ENCODE data around the gene LRBA. TPM values are rescaled to one million over a fixed set of nuclear protein-coding genes. Genes with fewer than 3 reads are reported as not detected.

Gene LRBA
- polyA plus RNA-seq, 2 of the 4 experiments (the other 2 are of a cell fraction): 10.7 to 25.1 TPM

GRCh38 chr4:150217808-150218207 lies 797.3 kb downstream of the LRBA start:
- FAIRE-seq: no peak

DNA sequence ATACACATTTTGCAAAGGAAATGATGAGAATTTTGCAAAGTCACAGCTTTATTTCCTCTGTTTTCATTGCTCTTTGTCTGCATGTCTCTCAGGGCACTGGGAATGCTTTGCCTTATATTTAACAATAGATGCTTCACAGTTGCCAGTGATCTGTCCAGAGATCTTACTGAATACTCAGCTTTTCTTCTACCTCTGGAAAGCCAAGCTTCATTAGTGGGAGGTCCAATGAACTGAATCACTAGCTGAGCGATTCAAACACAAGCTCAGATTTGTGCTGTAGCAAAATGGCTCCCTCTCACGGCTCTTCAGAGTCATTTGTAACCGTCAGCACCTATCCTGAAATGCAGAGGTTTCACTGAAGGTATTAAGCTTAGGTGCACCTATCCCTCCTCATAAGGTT lies 797.9 kb downstream of the LRBA start:
- POLR2A ChIA-PET: interaction anchor here (1.1 to 1.2 kb wide), 2 partner anchors 138 to 213 kb away, joined by 3 to 6 read pairs; no protein-coding TSS in a partner anchor
- ATAC-seq (peak; percentile 85 to 87), FAIRE-seq (no peak), DNase-seq (ENCODE audit: low read depth in 1 of 2, low spot score in 1 of 2) (peak in 1 of 2 experiments; percentile 68)
- Histone ChIP-seq H3K4me2 (peak overlapping the region; percentile 49), H3K4me3 (no peak overlapping the region), H3K27ac (peak overlapping the region; percentile 62 to 70; a peak in 5 of 6 replicates), H3K4me1 (peaks cover 61% of the 10 kb centered on the region), H3K9me3 (no peaks in the 10 kb centered on the region)
- TF ChIP-seq CTCF (IDR thresholded peaks at IDR 0.05): peak; percentile 53
- TF ChIP-seq PBX3 (IDR thresholded peaks at IDR 0.05): no peak
- peak; percentile 49; the same call in 2 of the 3 replicates for TF ChIP-seq SMC3 (IDR thresholded peaks at IDR 0.05)
- peak; percentile 65 to 69 for TF ChIP-seq RAD21 (conservative IDR thresholded peaks at IDR 0.05 in 1 of 2, IDR thresholded peaks at IDR 0.05 in 1 of 2)
- CTCF ChIA-PET: interaction anchor here (0.5 to 4.9 kb wide), 21 partner anchors 8 to 650 kb away, joined by 3 to 70 read pairs (median 4); no protein-coding TSS in a partner anchor
- 2% methylated on average over 3 of the region's 3 CpGs for WGBS (ENCODE audit: missing lambda C conversion rate)

More at GRCh38 chr4:150217808-150218207, 797.3 kb downstream of the LRBA start:
- ChIA-PET CTCF (interaction anchor here (1.0 to 4.9 kb wide), 17 partner anchors 9 to 649 kb away, joined by 3 to 70 read pairs (median 4); no protein-coding TSS in a partner anchor), POLR2A (interaction anchor here (1.1 to 1.2 kb wide), 2 partner anchors 139 to 213 kb away, joined by 3 to 6 read pairs; no protein-coding TSS in a partner anchor)
- WGBS (ENCODE audit: missing lambda C conversion rate): 77% methylated on average over 5 of the region's 8 CpGs
- no peak for ATAC-seq
- TF ChIP-seq MAZ (IDR thresholded peaks at IDR 0.05; ENCODE audit: borderline replicate concordance, low read depth, low read length) (no peak), CBX8 (IDR thresholded peaks at IDR 0.05) (no peak), MYC (IDR thresholded peaks at IDR 0.05; ENCODE audit: borderline replicate concordance, low read length) (no peak), RARB (CRISPR knock-in tag; IDR thresholded peaks at IDR 0.05) (no peak), EHMT2 (IDR thresholded peaks at IDR 0.05; ENCODE audit: low read depth) (no peak), HOXB13 (CRISPR knock-in tag; IDR thresholded peaks at IDR 0.05; ENCODE audit: low read depth) (no peak), HEYL (CRISPR knock-in tag; IDR thresholded peaks at IDR 0.05) (no peak), ZFP36 (IDR thresholded peaks at IDR 0.05; ENCODE audit: borderline replicate concordance, partially characterized antibody) (no peak), FOXS1 (CRISPR knock-in tag; IDR thresholded peaks at IDR 0.05) (no peak), HMGXB4 (CRISPR knock-in tag; IDR thresholded peaks at IDR 0.05; ENCODE audit: borderline replicate concordance) (no peak), RAD21 (conservative IDR thresholded peaks at IDR 0.05 in 1 of 2, IDR thresholded peaks at IDR 0.05 in 1 of 2) (no peak), CBX2 (IDR thresholded peaks at IDR 0.05; ENCODE audit: borderline replicate concordance, low read depth) (no peak), ZSCAN20 (CRISPR knock-in tag; IDR thresholded peaks at IDR 0.05) (no peak), ZC3H11A (IDR thresholded peaks at IDR 0.05) (no peak)
- TF ChIP-seq, protein P1, sequence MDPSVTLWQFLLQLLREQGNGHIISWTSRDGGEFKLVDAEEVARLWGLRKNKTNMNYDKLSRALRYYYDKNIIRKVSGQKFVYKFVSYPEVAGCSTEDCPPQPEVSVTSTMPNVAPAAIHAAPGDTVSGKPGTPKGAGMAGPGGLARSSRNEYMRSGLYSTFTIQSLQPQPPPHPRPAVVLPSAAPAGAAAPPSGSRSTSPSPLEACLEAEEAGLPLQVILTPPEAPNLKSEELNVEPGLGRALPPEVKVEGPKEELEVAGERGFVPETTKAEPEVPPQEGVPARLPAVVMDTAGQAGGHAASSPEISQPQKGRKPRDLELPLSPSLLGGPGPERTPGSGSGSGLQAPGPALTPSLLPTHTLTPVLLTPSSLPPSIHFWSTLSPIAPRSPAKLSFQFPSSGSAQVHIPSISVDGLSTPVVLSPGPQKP (IDR thresholded peaks at IDR 0.05; ENCODE audit: low read depth, low read length): no peak
- H3K9me3 ChIP-seq: no peaks in the 10 kb centered on the region
- peaks cover 55% of the 10 kb centered on the region for H3K4me1 ChIP-seq
- no peak overlapping the region for H3K4me3 ChIP-seq
- no peak for DNase-seq (ENCODE audit: low read depth in 1 of 2, low spot score in 1 of 2)
- H3K27ac ChIP-seq: peak overlapping the region; percentile 62 to 72; a peak in 5 of 6 replicates
- H3K4me2 ChIP-seq: peak overlapping the region; percentile 49; the same call in 2 of the 3 replicates

Data from A549 (cell line).